CD8-positive, alpha-beta memory T cell (primary cell): ENCODE results near the gene CHST11. TPM values are rescaled to one million over a fixed set of nuclear protein-coding genes. Genes with fewer than 3 reads are reported as not detected.

Experiments used
- CTCF ChIA-PET: fragments of 350-600 bp; sonication (Branson Sonifier 250); formaldehyde crosslinking; loops from one replicate; lab custom pipeline; 2021; ENCODE audit warnings: antibody characterized with exemption; lab: Charles Lee
- POLR2A ChIA-PET: fragments of 350-600 bp; sonication (Branson Sonifier 250); formaldehyde crosslinking; loops from one replicate; lab custom pipeline; 2021; ENCODE audit warnings: antibody characterized with exemption; lab: Charles Lee
- DNase-seq, 5 donors: peaks; one replicate each; pipeline versions ENCODE4 v3.0.0 to v3.0.0-alpha.2; 2020 to 2022; ENCODE audit warnings: mixed read lengths in 1 of 5
- H3K27ac ChIP-seq: one replicate; pipeline ENCODE4 v1.7.0; 2013; ENCODE audit warnings: low read depth, mild to moderate bottlenecking, low read length, moderate library complexity
- H3K27me3 ChIP-seq: 2 replicates; pipeline ENCODE4 v1.7.0; 2013; ENCODE audit warnings: low read length, mild to moderate bottlenecking; ENCODE audit not compliant: insufficient read depth, poor library complexity, severe bottlenecking
- H3K36me3 ChIP-seq: 2 replicates; pipeline ENCODE4 v1.7.0; 2013; ENCODE audit warnings: mild to moderate bottlenecking, low read length, moderate library complexity; ENCODE audit not compliant: insufficient read depth
- H3K4me1 ChIP-seq: 2 replicates; pipeline ENCODE4 v1.7.0; 2013; ENCODE audit warnings: mild to moderate bottlenecking, low read length, moderate library complexity; ENCODE audit not compliant: insufficient read depth
- H3K4me3 ChIP-seq: 2 replicates; pipeline ENCODE4 v1.7.0; 2013; ENCODE audit warnings: mild to moderate bottlenecking, low read length
- H3K9me3 ChIP-seq: 2 replicates; pipeline ENCODE4 v1.7.0; 2013; ENCODE audit warnings: mild to moderate bottlenecking, low read length
- H3K27ac Mint-ChIP-seq, 8 donors: one replicate each; pipeline ENCODE4 v1.8.0; 2020 to 2021; ENCODE audit warnings: mixed read lengths in 8 of 8, mild to moderate bottlenecking in 6 of 8, inconsistent platforms in 3 of 8, moderate library complexity in 3 of 8
- H3K27me3 Mint-ChIP-seq, 2 donors: one replicate each; pipeline ENCODE4 v1.8.0; 2020 to 2021; ENCODE audit warnings: mixed read lengths in 2 of 2, mild to moderate bottlenecking in 1 of 2, moderate library complexity in 1 of 2
- H3K36me3 Mint-ChIP-seq, 3 donors: one replicate each; pipeline ENCODE4 v1.8.0; 2020 to 2021; ENCODE audit warnings: mixed read lengths in 3 of 3, inconsistent platforms in 1 of 3, mild to moderate bottlenecking in 1 of 3
- H3K4me1 Mint-ChIP-seq, 3 donors: one replicate each; pipeline ENCODE4 v1.8.0; 2020 to 2021; ENCODE audit warnings: mixed read lengths in 3 of 3, inconsistent platforms in 1 of 3, mild to moderate bottlenecking in 1 of 3
- H3K4me3 Mint-ChIP-seq, 7 donors: one replicate each; pipeline ENCODE4 v1.8.0; 2020 to 2021; ENCODE audit warnings: mixed read lengths in 7 of 7, mild to moderate bottlenecking in 6 of 7, moderate library complexity in 4 of 7, inconsistent platforms in 2 of 7
- H3K9me3 Mint-ChIP-seq, 5 donors: one replicate each; pipeline ENCODE4 v1.8.0; 2020 to 2022; ENCODE audit warnings: mixed read lengths in 5 of 5, mild to moderate bottlenecking in 3 of 5, moderate library complexity in 2 of 5, inconsistent platforms in 1 of 5
- polyA plus RNA-seq: library from polyadenylated mRNA; unstranded; fragments of 300-500 nt; fragmentation: Illumina TruSeq; gene quantifications from one replicate; pipeline ENCODE4 v1.2.3, GENCODE V29; 2021
- total RNA-seq, 2 experiments: library from RNA; stranded (reverse); gene quantifications; one replicate each; pipeline ENCODE4 v1.2.3, GENCODE V29; 2021

Gene CHST11
- total and polyA plus RNA-seq, 3 experiments from 2014 or later: 47.8 to 76.8 (median 51.5) TPM

- no peaks in the 10 kb centered on the region for H3K27me3 ChIP-seq
- no peaks in the 10 kb centered on the region for H3K27me3 Mint-ChIP-seq
- H3K36me3 Mint-ChIP-seq: peaks cover 6 to 24% (median 14%) of the 10 kb centered on the region in 3 donors
- no peaks in the 10 kb centered on the region for H3K36me3 ChIP-seq
- ChIA-PET POLR2A (interaction anchor here (0.8 to 1.8 kb wide), 6 partner anchors 9 to 90 kb away, joined by 3 to 11 read pairs (median 4); partner anchors contain the start of gene CHST11), CTCF (interaction anchor here (0.9 to 3.1 kb wide), 5 partner anchors 9 to 97 kb away, joined by 3 to 23 read pairs (median 7); no protein-coding TSS in a partner anchor)
- H3K9me3 ChIP-seq: no peaks in the 10 kb centered on the region
- peaks cover 75% of the 10 kb centered on the region for H3K4me1 ChIP-seq
- H3K27ac Mint-ChIP-seq: peak overlapping the region; percentile 84 to 99 (median 96)
- peak overlapping the region; percentile 67 to 95 (median 91) for H3K4me3 Mint-ChIP-seq
- peaks cover 83 to 92% (median 91%) of the 10 kb centered on the region in 3 donors for H3K4me1 Mint-ChIP-seq
- no peaks in the 10 kb centered on the region for H3K9me3 Mint-ChIP-seq
- DNase-seq: peak in 3 of 5 donors; percentile 17 to 68 (median 62)
- H3K4me3 ChIP-seq: peak overlapping the region; percentile 32
- peak overlapping the region; percentile 43 for H3K27ac ChIP-seq
These were observed 21.8 kb downstream of the CHST11 start for GRCh38 chr12:104478396-104479122.

- Mint-ChIP-seq H3K9me3 (no peaks in the 10 kb centered on the region), H3K36me3 (peaks cover 6 to 28% (median 14%) of the 10 kb centered on the region in 3 donors), H3K4me1 (peaks cover 83 to 92% (median 91%) of the 10 kb centered on the region in 3 donors), H3K27ac (peak overlapping the region; percentile 84 to 99 (median 96)), H3K4me3 (peak overlapping the region in 6 of 7 donors; percentile 52 to 95 (median 92)), H3K27me3 (no peaks in the 10 kb centered on the region)
- H3K36me3 ChIP-seq: no peaks in the 10 kb centered on the region
- no peak overlapping the region for H3K4me3 ChIP-seq
- CTCF ChIA-PET: interaction anchor here (1.2 to 3.1 kb wide), 3 partner anchors 16 to 97 kb away, joined by 4 to 23 read pairs (median 7); no protein-coding TSS in a partner anchor
- no peaks in the 10 kb centered on the region for H3K9me3 ChIP-seq
- H3K27me3 ChIP-seq: no peaks in the 10 kb centered on the region
- POLR2A ChIA-PET: interaction anchor here (1.5 to 1.8 kb wide), 2 partner anchors 21 to 90 kb away, joined by 8 to 11 read pairs; no protein-coding TSS in a partner anchor
- no peak for DNase-seq
- H3K27ac ChIP-seq: peak overlapping the region; percentile 43
- peaks cover 75% of the 10 kb centered on the region for H3K4me1 ChIP-seq
These were observed 22.4 kb downstream of the CHST11 start for GRCh38 chr12:104479123-104479662.

- Histone ChIP-seq H3K9me3 (no peaks in the 10 kb centered on the region), H3K4me3 (no peak overlapping the region), H3K27me3 (no peaks in the 10 kb centered on the region), H3K36me3 (no peaks in the 10 kb centered on the region), H3K4me1 (peaks cover 75% of the 10 kb centered on the region), H3K27ac (peak overlapping the region; percentile 26)
- Mint-ChIP-seq H3K27ac (peak overlapping the region in 7 of 8 donors; percentile 14 to 91 (median 72)), H3K27me3 (no peaks in the 10 kb centered on the region), H3K4me1 (peaks cover 84 to 92% (median 91%) of the 10 kb centered on the region in 3 donors), H3K4me3 (peak overlapping the region in 6 of 7 donors; percentile 4 to 95 (median 44)), H3K9me3 (no peaks in the 10 kb centered on the region), H3K36me3 (peaks cover 6 to 28% (median 14%) of the 10 kb centered on the region in 3 donors)
- DNase-seq: no peak
- ChIA-PET POLR2A (interaction anchor here (0.6 to 0.7 kb wide), 2 partner anchors 192 to 712 kb away, joined by 3 read pairs; no protein-coding TSS in a partner anchor), CTCF (no interaction called here)
These were observed 23.3 kb downstream of the CHST11 start for GRCh38 chr12:104480012-104480411.

GRCh38 chr12:104480826-104481440 lies 24.2 kb downstream of the CHST11 start:
- no peak overlapping the region for H3K4me3 ChIP-seq
- H3K4me1 ChIP-seq: peaks cover 82% of the 10 kb centered on the region
- DNase-seq: no peak
- Mint-ChIP-seq H3K36me3 (peaks cover 6 to 28% (median 14%) of the 10 kb centered on the region in 3 donors), H3K9me3 (no peaks in the 10 kb centered on the region), H3K4me3 (peak overlapping the region in 2 of 7 donors; percentile 11 to 28), H3K27me3 (no peaks in the 10 kb centered on the region), H3K4me1 (peaks cover 89 to 97% (median 96%) of the 10 kb centered on the region in 3 donors), H3K27ac (peak overlapping the region in 5 of 8 donors; percentile 22 to 82 (median 53))
- no peaks in the 10 kb centered on the region for H3K9me3 ChIP-seq
- H3K27me3 ChIP-seq: no peaks in the 10 kb centered on the region
- CTCF ChIA-PET: interaction anchor here (0.9 kb wide), 1 partner anchor 13 kb away, joined by 3 read pairs; no protein-coding TSS in a partner anchor
- POLR2A ChIA-PET: interaction anchor here (0.7 kb wide), 1 partner anchor 193 kb away, joined by 3 read pairs; no protein-coding TSS in a partner anchor
- no peaks in the 10 kb centered on the region for H3K36me3 ChIP-seq
- no peak overlapping the region for H3K27ac ChIP-seq

- POLR2A ChIA-PET: no interaction called here
- Histone ChIP-seq H3K4me3 (no peak overlapping the region), H3K9me3 (no peaks in the 10 kb centered on the region), H3K27ac (no peak overlapping the region), H3K36me3 (no peaks in the 10 kb centered on the region), H3K27me3 (no peaks in the 10 kb centered on the region), H3K4me1 (peaks cover 87% of the 10 kb centered on the region)
- Mint-ChIP-seq H3K27ac (peak overlapping the region in 6 of 8 donors; percentile 51 to 90 (median 84)), H3K9me3 (no peaks in the 10 kb centered on the region), H3K36me3 (peaks cover 6 to 30% (median 14%) of the 10 kb centered on the region in 3 donors), H3K27me3 (peaks cover 0 to 2% of the 10 kb centered on the region in 2 donors), H3K4me1 (peaks cover 93 to 100% (median 98%) of the 10 kb centered on the region in 3 donors), H3K4me3 (peak overlapping the region in 4 of 7 donors; percentile 42 to 68 (median 55))
- CTCF ChIA-PET: interaction anchor here (0.9 kb wide), 1 partner anchor 24 kb away, joined by 3 read pairs; no protein-coding TSS in a partner anchor
- no peak for DNase-seq
These were observed 25.4 kb downstream of the CHST11 start for GRCh38 chr12:104482113-104482512.

GRCh38 chr12:104482748-104483147 lies 26.0 kb downstream of the CHST11 start:
- ChIA-PET CTCF (interaction anchor here (0.9 to 1.1 kb wide), 2 partner anchors 22 to 25 kb away, joined by 3 read pairs; no protein-coding TSS in a partner anchor), POLR2A (no interaction called here)
- Histone ChIP-seq H3K36me3 (no peaks in the 10 kb centered on the region), H3K27ac (no peak overlapping the region), H3K4me1 (peaks cover 85% of the 10 kb centered on the region), H3K9me3 (no peaks in the 10 kb centered on the region), H3K27me3 (no peaks in the 10 kb centered on the region), H3K4me3 (no peak overlapping the region)
- H3K36me3 Mint-ChIP-seq: peaks cover 6 to 30% (median 14%) of the 10 kb centered on the region in 3 donors
- H3K27ac Mint-ChIP-seq: peak overlapping the region; percentile 12 to 90 (median 81)
- H3K4me1 Mint-ChIP-seq: peaks cover 93 to 100% (median 98%) of the 10 kb centered on the region in 3 donors
- peaks cover 0 to 2% of the 10 kb centered on the region in 2 donors for H3K27me3 Mint-ChIP-seq
- peak overlapping the region in 5 of 7 donors; percentile 10 to 68 (median 42) for H3K4me3 Mint-ChIP-seq
- H3K9me3 Mint-ChIP-seq: no peaks in the 10 kb centered on the region
- DNase-seq: no peak

GRCh38 chr12:104484079-104484478 lies 27.3 kb downstream of the CHST11 start:
- no peak overlapping the region for H3K27ac ChIP-seq
- no peak overlapping the region for H3K4me3 ChIP-seq
- Mint-ChIP-seq H3K36me3 (peaks cover 7 to 30% (median 14%) of the 10 kb centered on the region in 3 donors), H3K9me3 (no peaks in the 10 kb centered on the region), H3K4me1 (peaks cover 90 to 100% (median 98%) of the 10 kb centered on the region in 3 donors), H3K27me3 (peaks cover 0 to 2% of the 10 kb centered on the region in 2 donors), H3K27ac (peak overlapping the region; percentile 20 to 90 (median 54)), H3K4me3 (peak overlapping the region in 3 of 7 donors; percentile 27 to 67 (median 39))
- H3K4me1 ChIP-seq: peaks cover 85% of the 10 kb centered on the region
- ChIA-PET CTCF (interaction anchor here (1.1 kb wide), 1 partner anchor 23 kb away, joined by 3 read pairs; no protein-coding TSS in a partner anchor), POLR2A (no interaction called here)
- no peak for DNase-seq
- H3K9me3 ChIP-seq: no peaks in the 10 kb centered on the region
- no peaks in the 10 kb centered on the region for H3K36me3 ChIP-seq
- H3K27me3 ChIP-seq: no peaks in the 10 kb centered on the region
